Measurements from ENCODE around the gene OR51I2.

DNA sequence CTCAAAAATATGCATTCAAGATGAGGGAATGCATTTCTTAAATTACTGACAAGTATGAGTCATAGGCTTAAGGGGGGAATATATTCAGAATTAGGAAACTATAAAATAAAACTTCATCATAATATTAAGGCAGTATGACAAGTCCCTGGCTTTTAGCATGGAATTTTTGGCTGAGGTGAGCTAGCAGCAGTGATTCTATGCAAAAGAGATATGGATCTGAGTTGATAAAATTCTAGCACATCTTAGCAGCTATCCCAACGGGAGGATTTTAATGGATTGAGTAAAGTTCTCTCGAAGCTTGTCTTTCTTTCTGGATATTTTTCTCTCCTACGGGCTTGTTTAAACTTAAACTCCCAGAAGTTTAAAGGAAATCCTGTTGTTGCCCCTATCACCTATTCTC lies 26.0 kb upstream of the OR51I2 start:
- TF ChIP-seq, protein P1, sequence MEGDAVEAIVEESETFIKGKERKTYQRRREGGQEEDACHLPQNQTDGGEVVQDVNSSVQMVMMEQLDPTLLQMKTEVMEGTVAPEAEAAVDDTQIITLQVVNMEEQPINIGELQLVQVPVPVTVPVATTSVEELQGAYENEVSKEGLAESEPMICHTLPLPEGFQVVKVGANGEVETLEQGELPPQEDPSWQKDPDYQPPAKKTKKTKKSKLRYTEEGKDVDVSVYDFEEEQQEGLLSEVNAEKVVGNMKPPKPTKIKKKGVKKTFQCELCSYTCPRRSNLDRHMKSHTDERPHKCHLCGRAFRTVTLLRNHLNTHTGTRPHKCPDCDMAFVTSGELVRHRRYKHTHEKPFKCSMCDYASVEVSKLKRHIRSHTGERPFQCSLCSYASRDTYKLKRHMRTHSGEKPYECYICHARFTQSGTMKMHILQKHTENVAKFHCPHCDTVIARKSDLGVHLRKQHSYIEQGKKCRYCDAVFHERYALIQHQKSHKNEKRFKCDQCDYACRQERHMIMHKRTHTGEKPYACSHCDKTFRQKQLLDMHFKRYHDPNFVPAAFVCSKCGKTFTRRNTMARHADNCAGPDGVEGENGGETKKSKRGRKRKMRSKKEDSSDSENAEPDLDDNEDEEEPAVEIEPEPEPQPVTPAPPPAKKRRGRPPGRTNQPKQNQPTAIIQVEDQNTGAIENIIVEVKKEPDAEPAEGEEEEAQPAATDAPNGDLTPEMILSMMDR (IDR thresholded peaks at IDR 0.05) = no peak
- no peak for TF ChIP-seq POLR2A (IDR thresholded peaks at IDR 0.05)
